ENCODE measurements around the gene PPIL3. TPM values are rescaled to one million over a fixed set of nuclear protein-coding genes. Genes with fewer than 3 reads are reported as not detected.

Gene PPIL3
- total RNA-seq, 1 donor from 2014 or later = 19.8 TPM

GRCh38 chr2:200861617-200862155, 27.2 kb downstream of the PPIL3 start:
- no peak for DNase-seq (ENCODE audit: low spot score)

- DNase-seq (ENCODE audit: low spot score) = no peak
Measured at GRCh38 chr2:200860092-200860795, 28.6 kb downstream of the PPIL3 start.

- DNase-seq (ENCODE audit: low spot score) = no peak
Measured at GRCh38 chr2:200856806-200857205, 32.1 kb downstream of the PPIL3 start.

- no peak for DNase-seq (ENCODE audit: low spot score)
Measured at GRCh38 chr2:200852605-200853004, 36.3 kb downstream of the PPIL3 start.

GRCh38 chr2:200851398-200852248, 37.3 kb downstream of the PPIL3 start:
- no peak for DNase-seq (ENCODE audit: low spot score)

GRCh38 chr2:200850512-200851256, 38.2 kb downstream of the PPIL3 start:
- DNase-seq (ENCODE audit: low spot score) = no peak

GRCh38 chr2:200847939-200848338, 40.9 kb downstream of the PPIL3 start:
- no peak for DNase-seq (ENCODE audit: low spot score)

GRCh38 chr2:200847269-200847668, 41.6 kb downstream of the PPIL3 start:
- DNase-seq (ENCODE audit: low spot score) = no peak

- no peak for DNase-seq (ENCODE audit: low spot score)
Measured at GRCh38 chr2:200845669-200846325, 43.1 kb downstream of the PPIL3 start.

- no peak for DNase-seq (ENCODE audit: low spot score)
Measured at GRCh38 chr2:200845194-200845593, 43.7 kb downstream of the PPIL3 start.

GRCh38 chr2:200843993-200844948, 44.6 kb downstream of the PPIL3 start:
- no peak for DNase-seq (ENCODE audit: low spot score)

- DNase-seq (ENCODE audit: low spot score) = no peak
Measured at GRCh38 chr2:200839513-200839912, 49.4 kb downstream of the PPIL3 start.

GRCh38 chr2:200834701-200835100, 54.2 kb downstream of the PPIL3 start:
- no peak for DNase-seq (ENCODE audit: low spot score)

- DNase-seq (ENCODE audit: low spot score) = no peak
Measured at GRCh38 chr2:200829258-200829655, 59.6 kb downstream of the PPIL3 start.

GRCh38 chr2:200828572-200829257, 60.2 kb downstream of the PPIL3 start:
- DNase-seq (ENCODE audit: low spot score) = no peak

- no peak for DNase-seq (ENCODE audit: low spot score)
Measured at GRCh38 chr2:200828104-200828503, 60.8 kb downstream of the PPIL3 start.

- no peak for DNase-seq (ENCODE audit: low spot score)
Measured at GRCh38 chr2:200821686-200822245, 67.1 kb downstream of the PPIL3 start.
